Non-pigmented ciliary epithelial cell (primary cell): Measurements from ENCODE around the gene ATP2B3.

Source experiments
- DNase-seq: peaks from one replicate; pipeline ENCODE4 v3.0.0-alpha.2; 2010; ENCODE audit warnings: low read depth

ATP2B3 gene

GRCh38 chrX:153537526-153538295 is 20.3 kb downstream of the ATP2B3 start:
- DNase-seq, result no peak

- DNase-seq, result no peak
These were observed 21.0 kb downstream of the ATP2B3 start for GRCh38 chrX:153538424-153538823.

GRCh38 chrX:153539171-153539978 is 21.9 kb downstream of the ATP2B3 start:
- no peak for DNase-seq

- DNase-seq, result no peak
These were observed 22.5 kb downstream of the ATP2B3 start for GRCh38 chrX:153539979-153540358.

GRCh38 chrX:153544727-153545126 is 27.3 kb downstream of the ATP2B3 start:
- no peak for DNase-seq

GRCh38 chrX:153546386-153546785 is 28.9 kb downstream of the ATP2B3 start:
- DNase-seq, result no peak

GRCh38 chrX:153547195-153547594 is 29.8 kb downstream of the ATP2B3 start:
- no peak for DNase-seq

GRCh38 chrX:153549231-153549630 is 31.8 kb downstream of the ATP2B3 start:
- DNase-seq, result no peak

- DNase-seq, result no peak
These were observed 32.4 kb downstream of the ATP2B3 start for GRCh38 chrX:153549807-153550206.

GRCh38 chrX:153551135-153551534 is 33.7 kb downstream of the ATP2B3 start:
- no peak for DNase-seq

- DNase-seq, result no peak
These were observed 37.2 kb downstream of the ATP2B3 start for GRCh38 chrX:153554519-153555167.

- DNase-seq, result no peak
These were observed 39.3 kb downstream of the ATP2B3 start for GRCh38 chrX:153556767-153557166.

- no peak for DNase-seq
These were observed 40.3 kb downstream of the ATP2B3 start for GRCh38 chrX:153557618-153558355.

- DNase-seq, result no peak
These were observed 42.6 kb downstream of the ATP2B3 start for GRCh38 chrX:153560000-153560399.

GRCh38 chrX:153560466-153560865 is 43.0 kb downstream of the ATP2B3 start:
- no peak for DNase-seq

GRCh38 chrX:153561337-153561736 is 43.9 kb downstream of the ATP2B3 start:
- DNase-seq, result no peak

GRCh38 chrX:153562546-153562945 is 45.1 kb downstream of the ATP2B3 start:
- no peak for DNase-seq

GRCh38 chrX:153564047-153564606 is 46.7 kb downstream of the ATP2B3 start:
- DNase-seq, result no peak

- no peak for DNase-seq
These were observed 48.6 kb downstream of the ATP2B3 start for GRCh38 chrX:153565996-153566580.

GRCh38 chrX:153568451-153569011 is 51.1 kb downstream of the ATP2B3 start:
- DNase-seq, result no peak

- no peak for DNase-seq
These were observed 52.0 kb downstream of the ATP2B3 start for GRCh38 chrX:153569475-153569874.
